CD14-positive monocyte (primary cell): Measurements from ENCODE around the gene OAS1. TPM values are rescaled to one million over a fixed set of nuclear protein-coding genes. Genes with fewer than 3 reads are reported as not detected.

Experiments used
- DNase-seq, 3 donors: peaks; one replicate each; pipeline ENCODE4 v3.0.0-alpha.2; 2011 to 2022
- H2AFZ ChIP-seq: 2 replicates; pipeline ENCODE4 v1.6.0; 2012; ENCODE audit warnings: mild to moderate bottlenecking, low read depth, low read length, inconsistent platforms; ENCODE audit not compliant: insufficient read depth, poor library complexity, severe bottlenecking
- H3K27ac ChIP-seq, 2 donors: 1 replicate in 1 of 2; 2 replicates in 1 of 2; pipeline ENCODE4 v1.5.1; 2012 to 2013; ENCODE audit warnings: low read length in 2 of 2, control low read depth in 1 of 2, inconsistent platforms in 1 of 2, low read depth in 1 of 2, mild to moderate bottlenecking in 1 of 2
- H3K27me3 ChIP-seq, 2 donors: one replicate each; pipeline versions ENCODE4 v1.6.0 to v1.6.1; 2011 to 2013; ENCODE audit warnings: low read length in 2 of 2; ENCODE audit not compliant: control insufficient read depth in 2 of 2, insufficient read depth in 2 of 2
- H3K36me3 ChIP-seq, 2 donors: replicated peaks in 1 of 2; 1 replicate in 1 of 2; 2 replicates in 1 of 2; pipeline versions ENCODE4 v1.5.1 to v1.6.1; 2012 to 2013; ENCODE audit warnings: low read length in 2 of 2, control low read depth in 1 of 2, inconsistent platforms in 1 of 2, mild to moderate bottlenecking in 1 of 2; ENCODE audit not compliant: insufficient read depth in 2 of 2, control insufficient read depth in 1 of 2
- H3K4me1 ChIP-seq, 2 donors: 1 replicate in 1 of 2; 2 replicates in 1 of 2; pipeline versions ENCODE4 v1.5.1 to v1.6.1; 2012 to 2013; ENCODE audit warnings: low read length in 2 of 2, control low read depth in 1 of 2, inconsistent platforms in 1 of 2, mild to moderate bottlenecking in 1 of 2, moderate library complexity in 1 of 2; ENCODE audit not compliant: insufficient read depth in 2 of 2, control insufficient read depth in 1 of 2
- H3K4me2 ChIP-seq: replicated peaks from 2 replicates; pipeline ENCODE3; 2012; ENCODE audit warnings: low read length, moderate library complexity, mild to moderate bottlenecking; ENCODE audit not compliant: poor library complexity, severe bottlenecking; ENCODE audit errors: extremely low read depth
- H3K4me3 ChIP-seq, 3 experiments: fragments of 200-600 bp in 1 of 3; sonication (generic) in 1 of 3; replicated peaks in 1 of 3; 1 replicate in 2 of 3; 2 replicates in 1 of 3; pipeline ENCODE4 v1.5.1; 2011 to 2013; ENCODE audit warnings: low read length in 3 of 3, mild to moderate bottlenecking in 3 of 3, control low read depth in 2 of 3, low read depth in 2 of 3, inconsistent platforms in 1 of 3, moderate library complexity in 1 of 3
- H3K79me2 ChIP-seq: 2 replicates; pipeline ENCODE4 v1.6.0; 2012; ENCODE audit warnings: mild to moderate bottlenecking, control low read depth, inconsistent platforms, low read length, moderate library complexity; ENCODE audit not compliant: insufficient read depth
- H3K9ac ChIP-seq: 2 replicates; pipeline ENCODE4 v1.6.0; 2017; ENCODE audit warnings: low read length, mild to moderate bottlenecking; ENCODE audit not compliant: insufficient read depth, poor library complexity, severe bottlenecking
- H3K9me3 ChIP-seq, 2 donors: replicated peaks in 1 of 2; 1 replicate in 1 of 2; 2 replicates in 1 of 2; pipeline versions ENCODE4 v1.5.1 to v1.6.1; 2012 to 2013; ENCODE audit warnings: low read length in 2 of 2, control low read depth in 1 of 2; ENCODE audit not compliant: control insufficient read depth in 1 of 2, insufficient read depth in 1 of 2
- H4K20me1 ChIP-seq: 2 replicates; pipeline ENCODE4 v1.6.0; 2012; ENCODE audit warnings: mild to moderate bottlenecking, low read length, control low read depth, moderate library complexity; ENCODE audit not compliant: insufficient read depth
- H3K27ac Mint-ChIP-seq, 7 donors: one replicate each; pipeline ENCODE4 v1.8.0; 2020; ENCODE audit warnings: mild to moderate bottlenecking in 7 of 7, mixed read lengths in 7 of 7, moderate library complexity in 6 of 7, inconsistent platforms in 2 of 7
- H3K27me3 Mint-ChIP-seq, 3 donors: one replicate each; pipeline ENCODE4 v1.8.0; 2021 to 2022; ENCODE audit warnings: low read depth in 3 of 3, mild to moderate bottlenecking in 3 of 3, mixed read lengths in 3 of 3, moderate library complexity in 3 of 3, inconsistent platforms in 1 of 3
- H3K36me3 Mint-ChIP-seq, 2 donors: one replicate each; pipeline ENCODE4 v1.8.0; 2020; ENCODE audit warnings: mixed read lengths in 2 of 2, inconsistent platforms in 1 of 2, mild to moderate bottlenecking in 1 of 2
- H3K4me1 Mint-ChIP-seq: one replicate; pipeline ENCODE4 v1.8.0; 2020; ENCODE audit warnings: mild to moderate bottlenecking, mixed read lengths
- H3K4me3 Mint-ChIP-seq, 2 donors: one replicate each; pipeline ENCODE4 v1.8.0; 2020; ENCODE audit warnings: mild to moderate bottlenecking in 2 of 2, mixed read lengths in 2 of 2, moderate library complexity in 1 of 2
- H3K9me3 Mint-ChIP-seq, 7 donors: one replicate each; pipeline ENCODE4 v1.8.0; 2020 to 2022; ENCODE audit warnings: mixed read lengths in 7 of 7, mild to moderate bottlenecking in 6 of 7, moderate library complexity in 6 of 7, inconsistent platforms in 2 of 7
- WGBS: methylation state at CpG from one replicate; pipeline ENCODE4 v1.1.5; 2013; ENCODE audit warnings: missing lambda C conversion rate; ENCODE audit not compliant: insufficient coverage; 5-methylcytosine and 5-hydroxymethylcytosine counted together
- intact Hi-C, 2 donors: fragments of 100-400 bp; cut with micrococcal nuclease; formaldehyde crosslinking; loops; one replicate each; pipeline versions ENCODE4 v1.15.0 to v1.15.1; 2023
- polyA plus RNA-seq, 3 donors: library from polyadenylated mRNA; depleted of rRNA in 1 of 3; unstranded in 2 of 3; stranded (reverse) in 1 of 3; fragments of 300-500 nt in 2 of 3; fragments of >200 nt in 1 of 3; fragmentation: Illumina TruSeq in 2 of 3; gene quantifications; 1 replicate in 2 of 3; 2 replicates in 1 of 3; pipeline ENCODE4 v1.2.3, GENCODE V29; 2012 to 2021
- TF ChIP-seq, protein P1 (sequence below): fragments of 200-600 bp; IDR thresholded peaks from one replicate; pipeline ENCODE4 v1.8.0; 2022; ENCODE audit warnings: antibody characterized with exemption, mild to moderate bottlenecking

OAS1 gene
- polyA plus RNA-seq, 3 donors, result 111 to 237 (median 237) TPM

DNA sequence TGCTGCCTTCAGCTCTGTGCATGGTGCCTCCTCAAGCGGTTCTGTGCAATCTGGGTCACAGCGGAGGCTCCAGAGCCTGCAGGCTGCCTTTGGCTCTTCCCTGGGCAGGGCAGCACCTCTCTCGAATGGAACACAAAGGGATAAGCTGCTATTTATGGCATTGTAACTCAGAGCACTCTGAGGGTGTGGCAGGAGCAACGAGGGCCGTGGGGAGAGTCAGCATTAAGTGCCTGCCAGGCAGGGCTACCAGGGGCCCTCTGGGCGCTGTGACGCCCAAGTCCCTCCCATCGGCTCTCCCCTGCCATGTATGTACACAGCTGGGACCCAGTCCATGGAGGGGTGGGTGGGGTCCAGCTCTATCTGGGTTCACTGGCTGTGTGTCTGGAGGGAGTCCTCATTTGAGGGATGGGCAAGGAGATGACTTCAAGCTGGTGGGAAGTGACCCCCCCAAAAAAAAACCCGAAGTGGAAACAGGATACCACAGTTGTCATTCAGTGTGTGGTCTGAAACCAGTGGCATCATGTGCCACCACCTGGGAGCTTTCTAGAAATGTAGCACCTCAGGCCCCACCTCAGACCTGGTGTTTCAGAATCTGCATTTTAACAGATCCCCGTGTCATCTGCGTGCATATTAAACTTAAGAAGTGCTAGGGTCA lies 44.0 kb upstream of the OAS1 start:
- Histone ChIP-seq H3K27me3 (no peaks in the 10 kb centered on the region), H3K9me3 (no peaks in the 10 kb centered on the region), H2AFZ (no peak overlapping the region), H3K4me1 (peaks cover 0 to 6% of the 10 kb centered on the region in 2 donors), H3K4me3 (no peak overlapping the region), H3K79me2 (no peaks in the 10 kb centered on the region), H4K20me1 (no peaks in the 10 kb centered on the region), H3K4me2 (no peak overlapping the region), H3K27ac (no peak overlapping the region), H3K9ac (no peak overlapping the region), H3K36me3 (no peaks in the 10 kb centered on the region)
- H3K36me3 Mint-ChIP-seq, result no peaks in the 10 kb centered on the region
- TF ChIP-seq, protein P1, sequence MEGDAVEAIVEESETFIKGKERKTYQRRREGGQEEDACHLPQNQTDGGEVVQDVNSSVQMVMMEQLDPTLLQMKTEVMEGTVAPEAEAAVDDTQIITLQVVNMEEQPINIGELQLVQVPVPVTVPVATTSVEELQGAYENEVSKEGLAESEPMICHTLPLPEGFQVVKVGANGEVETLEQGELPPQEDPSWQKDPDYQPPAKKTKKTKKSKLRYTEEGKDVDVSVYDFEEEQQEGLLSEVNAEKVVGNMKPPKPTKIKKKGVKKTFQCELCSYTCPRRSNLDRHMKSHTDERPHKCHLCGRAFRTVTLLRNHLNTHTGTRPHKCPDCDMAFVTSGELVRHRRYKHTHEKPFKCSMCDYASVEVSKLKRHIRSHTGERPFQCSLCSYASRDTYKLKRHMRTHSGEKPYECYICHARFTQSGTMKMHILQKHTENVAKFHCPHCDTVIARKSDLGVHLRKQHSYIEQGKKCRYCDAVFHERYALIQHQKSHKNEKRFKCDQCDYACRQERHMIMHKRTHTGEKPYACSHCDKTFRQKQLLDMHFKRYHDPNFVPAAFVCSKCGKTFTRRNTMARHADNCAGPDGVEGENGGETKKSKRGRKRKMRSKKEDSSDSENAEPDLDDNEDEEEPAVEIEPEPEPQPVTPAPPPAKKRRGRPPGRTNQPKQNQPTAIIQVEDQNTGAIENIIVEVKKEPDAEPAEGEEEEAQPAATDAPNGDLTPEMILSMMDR, result no peak
- 57% methylated on average over 8 of the region's 11 CpGs for WGBS
- no peak overlapping the region for H3K4me3 Mint-ChIP-seq
- intact Hi-C loops, result no loop called here
- H3K9me3 Mint-ChIP-seq, result no peaks in the 10 kb centered on the region
- H3K4me1 Mint-ChIP-seq, result peaks cover 12% of the 10 kb centered on the region
- peaks cover 3 to 18% (median 7%) of the 10 kb centered on the region in 3 donors for H3K27me3 Mint-ChIP-seq
- no peak overlapping the region for H3K27ac Mint-ChIP-seq
- no peak for DNase-seq

DNA sequence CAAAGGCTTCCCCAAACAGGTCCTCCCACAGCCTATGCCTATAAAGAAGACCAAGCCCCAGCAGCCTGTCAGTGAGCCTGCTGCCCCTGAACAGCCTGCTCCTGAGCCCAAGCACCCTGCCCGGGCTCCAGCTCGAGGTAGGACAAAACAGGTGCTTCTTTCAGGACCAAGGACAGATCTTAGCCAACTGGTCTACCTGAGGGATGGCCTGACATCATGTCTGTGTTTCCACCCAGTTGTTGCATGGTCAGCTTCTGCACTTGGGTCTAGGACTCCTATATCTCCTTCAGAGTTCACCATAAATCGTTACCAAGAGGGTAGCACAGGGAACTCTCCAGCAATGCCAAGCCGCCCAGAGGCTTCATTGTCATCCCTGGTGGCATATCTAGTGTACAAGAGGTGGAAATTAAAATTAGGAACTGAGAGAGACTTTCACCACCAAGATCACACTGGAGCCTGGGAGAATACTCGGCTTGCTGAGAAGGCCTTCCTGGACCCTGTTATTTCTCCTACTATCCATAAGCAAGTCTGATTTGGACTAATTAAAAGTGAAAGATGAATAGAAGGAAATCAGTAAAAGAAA lies 38.2 kb upstream of the OAS1 start:
- Histone ChIP-seq H3K79me2 (no peaks in the 10 kb centered on the region), H3K27me3 (no peaks in the 10 kb centered on the region), H3K4me2 (no peak overlapping the region), H2AFZ (no peak overlapping the region), H3K4me3 (no peak overlapping the region), H3K9me3 (no peaks in the 10 kb centered on the region), H3K36me3 (no peaks in the 10 kb centered on the region), H3K9ac (no peak overlapping the region), H4K20me1 (no peaks in the 10 kb centered on the region), H3K4me1 (peaks cover 13 to 15% of the 10 kb centered on the region in 2 donors), H3K27ac (no peak overlapping the region)
- Mint-ChIP-seq H3K27me3 (peaks cover 5 to 12% (median 9%) of the 10 kb centered on the region in 3 donors), H3K36me3 (no peaks in the 10 kb centered on the region), H3K4me3 (no peak overlapping the region), H3K9me3 (no peaks in the 10 kb centered on the region), H3K4me1 (peaks cover 21% of the 10 kb centered on the region), H3K27ac (no peak overlapping the region)
- DNase-seq, result no peak
- intact Hi-C loops, result no loop called here
- 90% methylated on average over 2 of the region's 5 CpGs for WGBS
- TF ChIP-seq, protein P1, result no peak
